GM12872 (cell line): ENCODE data around the gene DCP1B.

Experiments used
- CTCF ChIP-seq: IDR thresholded peaks from 3 replicates; pipeline ENCODE4 v1.5.1; 2011; ENCODE audit warnings: low read depth, mild to moderate bottlenecking, low read length, moderate library complexity; ENCODE audit not compliant: insufficient read depth

Gene DCP1B

GRCh38 chr12:1948883-1949282 lies 55.4 kb downstream of the DCP1B start:
- TF ChIP-seq CTCF = no peak

DNA sequence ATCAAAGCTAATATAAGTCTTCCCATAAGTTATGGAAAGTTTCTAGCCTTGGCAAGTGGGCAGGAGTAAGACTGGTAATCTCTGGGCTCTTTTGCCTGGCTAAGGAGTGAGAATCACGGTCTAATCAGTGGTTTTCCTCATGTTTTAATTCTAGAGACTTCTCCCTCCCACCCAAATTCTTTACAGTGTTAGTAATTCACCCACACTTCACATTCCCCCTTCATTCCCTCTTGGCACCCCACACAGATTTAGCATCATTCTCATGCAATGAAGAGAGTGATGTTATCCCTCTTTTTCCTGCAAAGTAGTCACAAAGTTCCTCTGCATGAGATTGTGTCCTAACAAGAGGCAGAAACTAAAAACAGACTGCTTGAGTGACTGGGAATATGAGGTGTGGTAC lies 57.2 kb downstream of the DCP1B start:
- TF ChIP-seq CTCF = no peak

- no peak for TF ChIP-seq CTCF
Measured at GRCh38 chr12:1946296-1946695, 58.0 kb downstream of the DCP1B start.

GRCh38 chr12:1939801-1940607 lies 64.3 kb downstream of the DCP1B start:
- TF ChIP-seq CTCF = peak; percentile 87

DNA sequence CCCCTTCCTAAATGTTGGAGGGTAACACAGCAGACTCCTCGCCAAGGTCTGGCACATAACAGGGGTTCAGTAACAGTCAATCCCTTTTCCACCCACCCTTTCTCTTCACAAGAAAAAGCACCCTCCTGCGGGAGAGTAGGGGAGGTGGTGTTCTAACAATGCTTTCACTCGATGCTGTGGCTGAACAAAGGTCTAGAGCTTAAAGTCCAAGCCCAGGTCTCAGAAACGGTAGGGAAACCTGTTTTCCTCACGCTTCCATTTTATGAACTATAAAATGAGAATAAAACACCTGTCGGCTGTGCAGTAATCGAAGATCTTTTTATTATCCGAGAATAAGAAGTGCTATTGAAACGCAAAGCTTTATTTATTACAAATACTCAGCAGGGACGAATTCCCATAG lies 64.9 kb downstream of the DCP1B start:
- no peak for TF ChIP-seq CTCF

- no peak for TF ChIP-seq CTCF
Measured at GRCh38 chr12:1937481-1938224, 66.6 kb downstream of the DCP1B start.

DNA sequence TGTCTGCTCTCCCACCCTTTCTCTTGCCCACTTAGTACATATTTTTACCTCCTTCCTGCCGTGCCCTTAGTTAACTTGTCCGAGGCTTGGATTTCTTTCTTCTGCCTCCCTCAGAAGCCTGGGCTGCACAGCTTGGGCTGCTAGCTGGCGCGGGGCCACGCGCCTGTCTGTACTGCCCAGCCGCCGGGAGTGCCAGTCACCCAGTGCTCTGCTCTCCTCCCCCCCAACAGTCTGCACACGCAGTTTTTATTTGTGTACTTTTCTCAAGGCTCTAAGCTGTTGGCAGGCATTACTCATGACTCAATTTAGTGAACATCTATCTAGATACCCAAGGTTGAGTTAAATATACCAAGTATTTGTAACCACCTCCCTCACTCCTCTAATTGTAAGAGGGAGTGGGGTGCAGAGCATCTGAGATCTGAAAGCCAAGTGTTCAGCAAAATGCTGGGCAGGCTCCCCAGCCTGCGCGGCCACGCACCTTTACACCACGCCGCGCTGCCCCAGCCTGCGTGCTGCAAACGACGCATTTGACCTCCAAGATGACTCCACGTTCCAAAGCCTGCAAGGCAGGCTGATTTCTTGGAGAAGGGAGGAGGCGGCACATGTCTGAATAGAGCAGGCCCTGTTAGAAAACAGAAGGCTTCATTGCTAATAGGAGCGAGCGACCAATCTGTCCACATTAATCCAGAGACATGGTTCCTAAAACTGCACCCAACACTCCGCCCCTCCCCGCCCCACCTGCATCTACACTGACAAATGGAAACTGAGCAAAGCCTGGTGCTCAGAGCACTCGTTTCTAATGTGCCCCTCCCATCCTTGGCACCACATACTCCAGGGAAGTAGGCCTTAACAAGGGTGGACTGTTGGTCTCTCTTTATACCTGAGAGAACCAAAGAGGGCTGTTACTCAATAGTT lies 67.6 kb downstream of the DCP1B start:
- TF ChIP-seq CTCF = no peak
